Bronchial epithelial cell (primary cell): Measurements from ENCODE around the gene UBR1. TPM values are rescaled to one million over a fixed set of nuclear protein-coding genes. Genes with fewer than 3 reads are reported as not detected.

Experiments
- DNase-seq: peaks from one replicate; pipeline ENCODE4 v3.0.0-alpha.2; 2010; ENCODE audit warnings: low read depth
- FAIRE-seq: peaks from 2 replicates; lab custom pipeline; 2011; peaks lifted over from hg19 to GRCh38; lab: Jason Lieb, UNC
- H3K27me3 ChIP-seq: 2 replicates; pipeline ENCODE4 v1.5.1; 2011; ENCODE audit warnings: low read length; ENCODE audit not compliant: control insufficient read depth, insufficient read depth
- H3K36me3 ChIP-seq: 2 replicates; pipeline ENCODE4 v1.5.1; 2011; ENCODE audit warnings: low read length; ENCODE audit not compliant: control insufficient read depth, insufficient read depth
- H3K4me3 ChIP-seq: 2 replicates; pipeline ENCODE4 v1.5.1; 2011; ENCODE audit warnings: mild to moderate bottlenecking, low read depth, low read length, control low read depth
- CTCF ChIP-seq: IDR thresholded peaks from 2 replicates; pipeline ENCODE4 v1.5.1; 2011; ENCODE audit warnings: mild to moderate bottlenecking, moderate library complexity, low read length, control low read depth, inconsistent platforms; ENCODE audit not compliant: insufficient read depth, severe bottlenecking
- total RNA-seq: library from RNA; depleted of rRNA; stranded (reverse); fragments of >200 nt; gene quantifications from 2 replicates; pipeline ENCODE4 v1.2.1, GENCODE V29; 2014

UBR1 gene
- total RNA-seq, 1 donor from 2014 or later, result 18.4 TPM

GRCh38 chr15:43093026-43093425 is 12.8 kb downstream of the UBR1 start:
- FAIRE-seq (no peak), DNase-seq (no peak)
- TF ChIP-seq CTCF, result no peak
- Histone ChIP-seq H3K36me3 (peaks cover under 1% of the 10 kb centered on the region), H3K27me3 (no peaks in the 10 kb centered on the region), H3K4me3 (no peak overlapping the region)

- Histone ChIP-seq H3K36me3 (no peaks in the 10 kb centered on the region), H3K27me3 (no peaks in the 10 kb centered on the region), H3K4me3 (no peak overlapping the region)
- FAIRE-seq (no peak), DNase-seq (no peak)
- no peak for TF ChIP-seq CTCF
Observed at GRCh38 chr15:43091859-43092258, 14.0 kb downstream of the UBR1 start.

GRCh38 chr15:43086551-43086950 is 19.3 kb downstream of the UBR1 start:
- FAIRE-seq, result no peak
- DNase-seq, result peak; percentile 23
- TF ChIP-seq CTCF, result no peak
- Histone ChIP-seq H3K27me3 (no peaks in the 10 kb centered on the region), H3K4me3 (no peak overlapping the region), H3K36me3 (no peaks in the 10 kb centered on the region)

- H3K36me3 ChIP-seq, result no peaks in the 10 kb centered on the region
- TF ChIP-seq CTCF, result no peak
Observed at GRCh38 chr15:43085921-43086320, 19.9 kb downstream of the UBR1 start.

GRCh38 chr15:43082509-43082908 is 23.3 kb downstream of the UBR1 start:
- no peak for FAIRE-seq
- no peaks in the 10 kb centered on the region for H3K27me3 ChIP-seq
- TF ChIP-seq CTCF, result no peak
- DNase-seq, result no peak
- H3K4me3 ChIP-seq, result no peak overlapping the region
- H3K36me3 ChIP-seq, result no peaks in the 10 kb centered on the region

More at GRCh38 chr15:43085921-43086320, 19.9 kb downstream of the UBR1 start:
- H3K4me3 ChIP-seq, result no peak overlapping the region
- FAIRE-seq (no peak), DNase-seq (no peak)
- H3K27me3 ChIP-seq, result no peaks in the 10 kb centered on the region

GRCh38 chr15:43081283-43081682 is 24.6 kb downstream of the UBR1 start:
- DNase-seq, result no peak
- Histone ChIP-seq H3K36me3 (no peaks in the 10 kb centered on the region), H3K27me3 (no peaks in the 10 kb centered on the region), H3K4me3 (no peak overlapping the region)
- TF ChIP-seq CTCF, result no peak
- no peak for FAIRE-seq
